ENCODE results near the gene SLITRK3.

GRCh38 chr3:165181556-165181955 is 14.6 kb downstream of the SLITRK3 start:
- TF ChIP-seq, protein P1, sequence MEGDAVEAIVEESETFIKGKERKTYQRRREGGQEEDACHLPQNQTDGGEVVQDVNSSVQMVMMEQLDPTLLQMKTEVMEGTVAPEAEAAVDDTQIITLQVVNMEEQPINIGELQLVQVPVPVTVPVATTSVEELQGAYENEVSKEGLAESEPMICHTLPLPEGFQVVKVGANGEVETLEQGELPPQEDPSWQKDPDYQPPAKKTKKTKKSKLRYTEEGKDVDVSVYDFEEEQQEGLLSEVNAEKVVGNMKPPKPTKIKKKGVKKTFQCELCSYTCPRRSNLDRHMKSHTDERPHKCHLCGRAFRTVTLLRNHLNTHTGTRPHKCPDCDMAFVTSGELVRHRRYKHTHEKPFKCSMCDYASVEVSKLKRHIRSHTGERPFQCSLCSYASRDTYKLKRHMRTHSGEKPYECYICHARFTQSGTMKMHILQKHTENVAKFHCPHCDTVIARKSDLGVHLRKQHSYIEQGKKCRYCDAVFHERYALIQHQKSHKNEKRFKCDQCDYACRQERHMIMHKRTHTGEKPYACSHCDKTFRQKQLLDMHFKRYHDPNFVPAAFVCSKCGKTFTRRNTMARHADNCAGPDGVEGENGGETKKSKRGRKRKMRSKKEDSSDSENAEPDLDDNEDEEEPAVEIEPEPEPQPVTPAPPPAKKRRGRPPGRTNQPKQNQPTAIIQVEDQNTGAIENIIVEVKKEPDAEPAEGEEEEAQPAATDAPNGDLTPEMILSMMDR (IDR thresholded peaks at IDR 0.05 in 8 of 11, conservative IDR thresholded peaks at IDR 0.05 in 3 of 11) = no peak
- TF ChIP-seq POLR2A (IDR thresholded peaks at IDR 0.05) (no peak), POLR2AphosphoS5 (IDR thresholded peaks at IDR 0.05) (no peak)
